Lower lobe of right lung (tissue), 2 donors: ENCODE data around the gene TNRC6B. TPM values are rescaled to one million over a fixed set of nuclear protein-coding genes. Genes with fewer than 3 reads are reported as not detected.
"Not testable (repeated sequence)": the region's sequence is repeated elsewhere in the genome, so short reads cannot be mapped to it uniquely, and the experiment has no call there.

ENCODE experiments used
- ATAC-seq, 2 donors: fragments of 200-7000 bp; cut with Tn5 transposase; one replicate each; pipeline ENCODE4 v1.9.1; 2020 to 2022; ENCODE audit warnings: mild to moderate bottlenecking in 2 of 2, moderate library complexity in 2 of 2
- DNase-seq: peaks from one replicate; pipeline ENCODE4 v3.0.0-alpha.2; 2020
- H3K27ac ChIP-seq: fragments of 200-600 bp; one replicate; pipeline ENCODE4 v1.8.0; 2022
- H3K27me3 ChIP-seq: fragments of 200-600 bp; one replicate; pipeline ENCODE4 v1.8.0; 2022; ENCODE audit warnings: low read depth
- H3K36me3 ChIP-seq: fragments of 200-600 bp; one replicate; pipeline ENCODE4 v1.8.0; 2022; ENCODE audit warnings: mild to moderate bottlenecking
- H3K4me1 ChIP-seq: fragments of 200-600 bp; one replicate; pipeline ENCODE4 v1.8.0; 2022
- H3K4me3 ChIP-seq: fragments of 200-600 bp; one replicate; pipeline ENCODE4 v1.8.0; 2022; ENCODE audit warnings: mild to moderate bottlenecking
- H3K9me3 ChIP-seq: fragments of 200-600 bp; one replicate; pipeline ENCODE4 v1.8.0; 2022
- intact Hi-C: fragments of 100-400 bp; cut with DNase I; formaldehyde crosslinking; loops from one replicate; pipeline ENCODE4 v1.11.0; 2022
- total RNA-seq: library from RNA; stranded (reverse); fragmentation: NEBNext Ultra II Directional; extraction: Animal tissue kit (Norgen Biotek cat#: 25700); gene quantifications from one replicate; pipeline ENCODE4 v1.2.1, GENCODE V29; 2021
- TF ChIP-seq, protein P1 (sequence below): fragments of 200-600 bp; IDR thresholded peaks from one replicate; pipeline ENCODE4 v1.8.0; 2022; ENCODE audit warnings: antibody characterized with exemption, mild to moderate bottlenecking
- donor health status: DM: no; HTN: yes; CAD: no; lungs with severe emphysema.

Gene TNRC6B
- total RNA-seq, 1 donor from 2014 or later = 54.6 TPM

DNA sequence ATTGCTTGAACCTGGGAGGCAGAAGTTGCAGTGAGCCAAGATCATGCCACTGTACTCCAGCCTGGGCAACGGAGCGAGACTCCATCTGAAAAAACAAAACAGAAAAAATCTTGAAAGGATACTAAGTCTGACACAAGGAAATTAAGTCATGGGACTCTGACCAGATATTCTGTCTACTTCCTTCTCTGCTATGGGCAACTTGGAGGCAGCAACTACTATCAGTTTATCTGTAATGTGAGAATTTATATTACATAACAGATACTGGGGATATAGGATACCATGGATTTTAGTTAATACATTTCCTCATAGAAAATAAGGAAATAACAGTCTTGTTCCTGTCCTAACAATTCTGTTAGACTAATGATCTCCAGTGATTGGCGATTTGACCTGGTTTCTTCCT is 191.1 kb downstream of the TNRC6B start:
- Histone ChIP-seq H3K4me3 (no peak overlapping the region), H3K9me3 (no peaks in the 10 kb centered on the region), H3K27ac (no peak overlapping the region), H3K36me3 (peaks cover 47% of the 10 kb centered on the region), H3K4me1 (peaks cover 9% of the 10 kb centered on the region), H3K27me3 (no peaks in the 10 kb centered on the region)
- no peak for DNase-seq
- no peak for ATAC-seq
- TF ChIP-seq, protein P1, sequence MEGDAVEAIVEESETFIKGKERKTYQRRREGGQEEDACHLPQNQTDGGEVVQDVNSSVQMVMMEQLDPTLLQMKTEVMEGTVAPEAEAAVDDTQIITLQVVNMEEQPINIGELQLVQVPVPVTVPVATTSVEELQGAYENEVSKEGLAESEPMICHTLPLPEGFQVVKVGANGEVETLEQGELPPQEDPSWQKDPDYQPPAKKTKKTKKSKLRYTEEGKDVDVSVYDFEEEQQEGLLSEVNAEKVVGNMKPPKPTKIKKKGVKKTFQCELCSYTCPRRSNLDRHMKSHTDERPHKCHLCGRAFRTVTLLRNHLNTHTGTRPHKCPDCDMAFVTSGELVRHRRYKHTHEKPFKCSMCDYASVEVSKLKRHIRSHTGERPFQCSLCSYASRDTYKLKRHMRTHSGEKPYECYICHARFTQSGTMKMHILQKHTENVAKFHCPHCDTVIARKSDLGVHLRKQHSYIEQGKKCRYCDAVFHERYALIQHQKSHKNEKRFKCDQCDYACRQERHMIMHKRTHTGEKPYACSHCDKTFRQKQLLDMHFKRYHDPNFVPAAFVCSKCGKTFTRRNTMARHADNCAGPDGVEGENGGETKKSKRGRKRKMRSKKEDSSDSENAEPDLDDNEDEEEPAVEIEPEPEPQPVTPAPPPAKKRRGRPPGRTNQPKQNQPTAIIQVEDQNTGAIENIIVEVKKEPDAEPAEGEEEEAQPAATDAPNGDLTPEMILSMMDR = no peak
- intact Hi-C loops = no loop called here

DNA sequence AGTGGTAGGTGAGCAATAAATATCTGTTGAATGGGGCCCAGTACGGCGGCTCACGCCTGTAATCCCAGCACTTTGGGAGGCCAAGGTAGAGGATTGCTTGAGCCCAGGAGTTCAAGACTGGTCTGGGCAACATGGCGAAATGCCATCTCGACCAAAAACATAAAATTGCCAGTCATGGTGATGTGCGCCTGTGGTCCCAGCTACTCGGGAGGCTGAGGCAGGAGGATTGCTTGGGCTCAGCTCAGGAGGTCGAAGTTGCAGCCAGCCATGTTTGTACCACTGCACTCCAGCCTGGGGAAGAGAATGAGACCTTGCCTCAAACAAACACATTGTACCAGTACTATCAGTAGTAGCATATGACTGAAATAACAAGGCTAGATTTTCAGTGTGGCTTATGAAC is 196.8 kb downstream of the TNRC6B start:
- Histone ChIP-seq H3K4me3 (no peak overlapping the region), H3K27ac (no peak overlapping the region), H3K36me3 (no peaks in the 10 kb centered on the region), H3K27me3 (no peaks in the 10 kb centered on the region), H3K4me1 (peaks cover 9% of the 10 kb centered on the region), H3K9me3 (no peaks in the 10 kb centered on the region)
- ATAC-seq (no peak), DNase-seq (no peak)
- TF ChIP-seq, protein P1 = no peak
- intact Hi-C loops = no loop called here

DNA sequence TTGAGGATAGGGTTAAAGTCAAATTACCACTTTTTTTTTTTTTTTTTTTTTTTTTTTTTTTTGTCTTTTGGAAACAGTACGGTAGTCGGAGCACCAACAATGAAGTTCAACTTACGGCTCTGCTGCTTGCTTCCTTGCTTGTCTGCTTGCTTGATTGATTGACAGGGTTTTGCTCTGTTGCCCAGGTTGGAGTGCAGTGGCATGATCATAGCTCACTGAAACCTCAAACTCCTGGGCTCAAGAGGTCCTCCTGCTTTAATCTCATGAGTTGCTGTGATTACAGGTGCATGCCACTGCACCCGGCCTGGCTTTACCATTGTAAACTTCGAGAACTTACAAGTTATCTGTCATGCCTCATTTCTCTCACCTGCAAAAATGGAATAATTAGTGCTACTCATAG is 198.4 kb downstream of the TNRC6B start:
- intact Hi-C loops = no loop called here
- Histone ChIP-seq H3K27me3 (no peaks in the 10 kb centered on the region), H3K4me3 (no peak overlapping the region), H3K36me3 (no peaks in the 10 kb centered on the region), H3K9me3 (no peaks in the 10 kb centered on the region), H3K4me1 (peaks cover 7% of the 10 kb centered on the region), H3K27ac (no peak overlapping the region)
- TF ChIP-seq, protein P1 = no peak
- no peak for DNase-seq
- ATAC-seq = peak; percentile 75 to 82

DNA sequence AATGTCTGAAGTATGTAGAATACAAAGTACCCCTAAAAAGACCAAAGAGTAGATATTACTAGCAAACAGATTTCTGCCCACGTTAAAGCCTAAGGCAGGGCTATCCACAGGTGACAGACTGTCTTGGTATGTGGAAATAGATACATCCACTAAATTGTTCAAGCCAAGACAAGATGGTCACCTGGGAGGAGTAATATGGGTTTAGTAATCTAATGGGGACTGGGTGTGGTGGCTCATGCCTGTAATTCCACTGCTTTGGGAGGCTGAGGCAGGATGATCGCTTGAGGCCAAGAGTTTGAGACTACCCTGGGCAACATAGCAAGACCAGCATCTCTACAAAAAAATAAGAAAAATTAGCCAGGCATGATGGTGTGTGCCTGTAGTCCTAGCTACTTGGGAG is 200.2 kb downstream of the TNRC6B start:
- TF ChIP-seq, protein P1 = no peak
- Histone ChIP-seq H3K4me3 (no peak overlapping the region), H3K27ac (no peak overlapping the region), H3K9me3 (no peaks in the 10 kb centered on the region), H3K27me3 (no peaks in the 10 kb centered on the region), H3K4me1 (no peaks in the 10 kb centered on the region), H3K36me3 (no peaks in the 10 kb centered on the region)
- no peak for DNase-seq
- ATAC-seq = no peak
- intact Hi-C loops = no loop called here

DNA sequence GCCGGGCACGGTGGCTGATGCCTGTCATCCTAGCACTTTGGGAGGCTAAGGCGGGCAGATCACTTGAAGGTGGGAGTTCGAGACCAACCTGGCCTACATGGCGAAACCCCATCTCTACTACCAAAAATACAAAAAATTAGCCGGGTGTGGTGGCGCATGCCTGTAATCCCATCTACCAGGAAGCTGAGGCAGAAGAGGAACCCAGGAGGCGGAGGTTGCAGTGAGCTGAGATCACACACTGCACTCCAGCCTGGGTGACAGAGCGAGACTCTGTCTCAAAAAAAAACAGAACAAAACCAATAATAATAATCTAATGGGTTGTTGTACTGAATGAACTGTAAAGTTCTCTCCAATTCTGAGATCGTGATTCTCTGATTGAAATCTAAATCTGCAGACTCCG is 200.7 kb downstream of the TNRC6B start:
- H3K36me3 ChIP-seq, DNase-seq, intact Hi-C loops, H3K9me3 ChIP-seq, H3K4me3 ChIP-seq, H3K27ac ChIP-seq, H3K27me3 ChIP-seq, H3K4me1 ChIP-seq: not testable (repeated sequence)
- ATAC-seq = peak in 1 of 2 donors; percentile 53

DNA sequence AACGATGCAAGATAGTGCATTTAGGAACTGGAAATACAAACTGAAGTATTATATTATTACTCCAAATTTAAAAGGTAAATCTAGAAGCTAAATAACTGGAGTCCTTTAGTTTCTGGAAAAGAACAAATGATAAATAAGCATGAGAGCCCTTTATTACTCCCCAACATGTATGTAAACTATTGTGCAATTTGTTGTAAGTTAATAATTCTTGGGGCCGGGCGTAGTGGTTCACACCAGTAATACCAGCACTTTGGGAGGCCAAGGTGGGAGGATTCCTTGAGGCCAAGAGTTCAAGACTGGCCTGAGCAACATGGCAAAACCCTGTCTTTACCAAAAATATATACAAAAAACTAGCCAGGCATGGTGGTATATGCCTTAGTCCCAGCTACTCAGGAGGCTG is 203.7 kb downstream of the TNRC6B start:
- DNase-seq = no peak
- no peak overlapping the region for H3K4me3 ChIP-seq
- H3K36me3 ChIP-seq = no peaks in the 10 kb centered on the region
- no peak for ATAC-seq
- no peak overlapping the region for H3K27ac ChIP-seq
- H3K27me3 ChIP-seq = no peaks in the 10 kb centered on the region
- intact Hi-C loops = no loop called here
- H3K4me1 ChIP-seq = peaks cover 8% of the 10 kb centered on the region
- TF ChIP-seq, protein P1 = no peak
- H3K9me3 ChIP-seq = no peaks in the 10 kb centered on the region
